IPS-18c (cell line): ENCODE results near the gene CDC40.
"Not testable (repeated sequence)": the region's sequence is repeated elsewhere in the genome, so short reads cannot be mapped to it uniquely, and the experiment has no call there.

ENCODE experiments used
- H3K4me3 ChIP-seq: 2 replicates; pipeline ENCODE4 v1.7.0; 2013; ENCODE audit warnings: low read depth, mild to moderate bottlenecking, low read length, moderate library complexity; ENCODE audit not compliant: insufficient read depth
- H3K9me3 ChIP-seq: one replicate; pipeline ENCODE4 v1.6.1; 2013; ENCODE audit warnings: mild to moderate bottlenecking, low read length, moderate library complexity; ENCODE audit not compliant: control insufficient read depth, insufficient read depth

Gene CDC40

GRCh38 chr6:110191477-110191876 is 11.2 kb downstream of the CDC40 start:
- Histone ChIP-seq H3K9me3 (no peaks in the 10 kb centered on the region), H3K4me3 (no peak overlapping the region)

- Histone ChIP-seq H3K9me3 (no peaks in the 10 kb centered on the region), H3K4me3 (no peak overlapping the region)
Observed at GRCh38 chr6:110195639-110196038, 15.4 kb downstream of the CDC40 start.

GRCh38 chr6:110196874-110197273 is 16.6 kb downstream of the CDC40 start:
- Histone ChIP-seq H3K4me3 (no peak overlapping the region), H3K9me3 (no peaks in the 10 kb centered on the region)

- Histone ChIP-seq H3K4me3 (no peak overlapping the region), H3K9me3 (no peaks in the 10 kb centered on the region)
Observed at GRCh38 chr6:110198561-110198960, 18.3 kb downstream of the CDC40 start.

- Histone ChIP-seq H3K4me3 (no peak overlapping the region), H3K9me3 (no peaks in the 10 kb centered on the region)
Observed at GRCh38 chr6:110201151-110201884, 21.1 kb downstream of the CDC40 start.

GRCh38 chr6:110207652-110208051 is 27.4 kb downstream of the CDC40 start:
- Histone ChIP-seq H3K4me3 (no peak overlapping the region), H3K9me3 (no peaks in the 10 kb centered on the region)

GRCh38 chr6:110211753-110212152 is 31.5 kb downstream of the CDC40 start:
- Histone ChIP-seq H3K9me3 (no peaks in the 10 kb centered on the region), H3K4me3 (no peak overlapping the region)

GRCh38 chr6:110214338-110214737 is 34.1 kb downstream of the CDC40 start:
- H3K9me3 ChIP-seq: no peaks in the 10 kb centered on the region
- no peak overlapping the region for H3K4me3 ChIP-seq

- H3K9me3 ChIP-seq: no peaks in the 10 kb centered on the region
- H3K4me3 ChIP-seq: no peak overlapping the region
Observed at GRCh38 chr6:110216140-110216539, 35.9 kb downstream of the CDC40 start.

GRCh38 chr6:110217266-110217665 is 37.0 kb downstream of the CDC40 start:
- H3K4me3 ChIP-seq: no peak overlapping the region
- no peaks in the 10 kb centered on the region for H3K9me3 ChIP-seq

GRCh38 chr6:110221738-110222137 is 41.5 kb downstream of the CDC40 start:
- no peaks in the 10 kb centered on the region for H3K9me3 ChIP-seq
- no peak overlapping the region for H3K4me3 ChIP-seq

- Histone ChIP-seq H3K4me3 (no peak overlapping the region), H3K9me3 (no peaks in the 10 kb centered on the region)
Observed at GRCh38 chr6:110226261-110226660, 46.0 kb downstream of the CDC40 start.

- Histone ChIP-seq H3K4me3 (no peak overlapping the region), H3K9me3 (no peaks in the 10 kb centered on the region)
Observed at GRCh38 chr6:110232450-110232849, 52.2 kb downstream of the CDC40 start.

- H3K9me3 ChIP-seq: no peaks in the 10 kb centered on the region
- H3K4me3 ChIP-seq: no peak overlapping the region
Observed at GRCh38 chr6:110233770-110234374, 53.6 kb downstream of the CDC40 start.

GRCh38 chr6:110236007-110236406 is 55.8 kb downstream of the CDC40 start:
- not testable (repeated sequence) for H3K4me3 ChIP-seq, H3K9me3 ChIP-seq

GRCh38 chr6:110239526-110240274 is 59.5 kb downstream of the CDC40 start:
- no peak overlapping the region for H3K4me3 ChIP-seq
- no peaks in the 10 kb centered on the region for H3K9me3 ChIP-seq

- H3K9me3 ChIP-seq, H3K4me3 ChIP-seq: not testable (repeated sequence)
Observed at GRCh38 chr6:110244621-110245020, 64.4 kb downstream of the CDC40 start.

GRCh38 chr6:110246378-110246777 is 66.2 kb downstream of the CDC40 start:
- H3K4me3 ChIP-seq: no peak overlapping the region
- H3K9me3 ChIP-seq: no peaks in the 10 kb centered on the region
